Measurements from ENCODE around the gene M1AP. TPM values are rescaled to one million over a fixed set of nuclear protein-coding genes. Genes with fewer than 3 reads are reported as not detected.
A peak's percentile ranks its signal among the peaks of the same experiment; 100 is the strongest.

M1AP gene
- total and polyA plus RNA-seq, 4 experiments from 2014 or later = 0.47 TPM; not detected in 3

DNA sequence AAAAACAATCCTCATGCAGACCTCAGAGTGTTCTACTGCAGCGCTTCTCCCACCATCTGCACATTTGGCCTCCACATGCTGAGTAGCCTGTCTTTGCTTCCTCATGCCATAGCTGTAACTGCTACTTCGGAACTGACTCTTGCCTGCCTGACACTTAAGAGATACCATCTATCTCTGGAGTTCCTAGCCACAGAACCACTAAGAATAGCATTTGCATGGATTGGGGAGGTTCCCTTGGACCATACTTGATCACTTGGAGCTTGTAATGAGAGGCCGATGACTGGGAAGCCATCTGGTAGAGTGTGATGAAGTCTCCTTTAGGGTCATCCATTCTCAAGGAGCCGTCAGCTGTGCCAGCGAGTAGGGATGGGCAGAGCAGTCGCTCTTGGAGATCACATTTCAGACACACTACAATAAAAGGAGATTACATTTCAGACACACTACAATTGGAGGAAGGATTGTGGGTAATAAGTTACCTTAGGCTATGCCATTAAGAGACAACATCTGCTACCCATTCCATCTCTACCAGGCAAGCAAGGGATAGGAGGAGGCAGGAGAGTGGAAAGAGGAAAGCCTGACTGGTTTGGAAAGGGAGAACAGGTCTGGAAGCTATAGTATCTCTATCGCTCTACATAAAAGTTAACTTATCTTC lies 71.8 kb downstream of the M1AP start:
- Histone ChIP-seq H3K4me3 (ENCODE audit: low read length in 2 of 2) (no peak overlapping the region), H3K27me3 (ENCODE audit: insufficient read depth, low read length) (no peaks in the 10 kb centered on the region), H3K9me3 (ENCODE audit: control insufficient read depth in 1 of 2, low read length in 2 of 2) (no peaks in the 10 kb centered on the region), H3K27ac (ENCODE audit: low read depth, low read length) (no peak overlapping the region), H3K4me1 (ENCODE audit: insufficient read depth, low read length) (peaks cover 15% of the 10 kb centered on the region), H3K36me3 (ENCODE audit: insufficient read depth, low read length) (no peaks in the 10 kb centered on the region)
- CTCF ChIA-PET (ENCODE audit: partially characterized antibody) = interaction anchor here (0.9 to 4.0 kb wide), 6 partner anchors 8 to 94 kb away, joined by 3 to 26 read pairs (median 7); partner anchors contain the start of genes CCDC142 and TTC31
- peaks cover 3 to 17% of the 10 kb centered on the region in 2 donors for H3K27me3 Mint-ChIP-seq
- H3K27ac Mint-ChIP-seq = no peak overlapping the region
- peaks cover 13 to 17% (median 14%) of the 10 kb centered on the region in 4 donors for H3K4me1 Mint-ChIP-seq
- intact Hi-C loops (cut with micrococcal nuclease) = no loop called here
- H3K4me3 Mint-ChIP-seq = no peak overlapping the region
- H3K9me3 Mint-ChIP-seq = peaks cover 0 to 4% (median 0%) of the 10 kb centered on the region in 8 donors
- DNase-seq = no peak
- no peaks in the 10 kb centered on the region for H3K36me3 Mint-ChIP-seq
- POLR2A ChIA-PET (ENCODE audit: partially characterized antibody) = no interaction called here

DNA sequence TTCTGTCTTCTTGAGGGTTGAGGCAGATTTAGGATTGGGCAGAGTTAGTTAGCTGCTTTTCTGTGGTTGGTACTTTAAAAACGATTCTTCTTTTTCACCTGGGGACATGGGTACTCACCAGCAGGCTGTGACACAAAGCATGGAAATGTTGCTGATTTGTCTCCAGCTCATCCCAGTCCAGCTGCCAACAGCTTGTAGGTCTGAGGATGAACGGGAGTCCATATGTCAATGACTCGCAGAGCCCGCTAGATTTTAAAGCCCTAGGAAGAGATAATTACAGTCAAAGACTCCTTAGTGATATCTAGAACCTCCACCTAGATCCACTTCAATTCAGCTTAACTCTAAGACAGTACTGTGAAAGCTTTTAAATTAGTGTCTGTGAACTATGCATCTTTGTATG lies 72.8 kb downstream of the M1AP start:
- no peak overlapping the region for H3K27ac Mint-ChIP-seq
- H3K4me1 Mint-ChIP-seq = peaks cover 13 to 17% (median 14%) of the 10 kb centered on the region in 4 donors
- CTCF ChIA-PET (ENCODE audit: partially characterized antibody) = interaction anchor here (2.6 to 2.8 kb wide), 3 partner anchors 9 to 14 kb away, joined by 9 to 19 read pairs (median 17); no protein-coding TSS in a partner anchor
- POLR2A ChIA-PET (ENCODE audit: partially characterized antibody) = interaction anchor here (0.5 to 2.4 kb wide), 4 partner anchors 11 to 45 kb away, joined by 3 to 13 read pairs (median 5); partner anchors contain the start of genes AUP1 and HTRA2
- Histone ChIP-seq H3K4me1 (ENCODE audit: insufficient read depth, low read length) (peaks cover 15% of the 10 kb centered on the region), H3K4me3 (ENCODE audit: low read length in 2 of 2) (no peak overlapping the region), H3K27me3 (ENCODE audit: insufficient read depth, low read length) (no peaks in the 10 kb centered on the region), H3K9me3 (ENCODE audit: control insufficient read depth in 1 of 2, low read length in 2 of 2) (no peaks in the 10 kb centered on the region), H3K27ac (ENCODE audit: low read depth, low read length) (no peak overlapping the region), H3K36me3 (ENCODE audit: insufficient read depth, low read length) (no peaks in the 10 kb centered on the region)
- no peaks in the 10 kb centered on the region for H3K36me3 Mint-ChIP-seq
- no peak overlapping the region for H3K4me3 Mint-ChIP-seq
- peaks cover 0 to 4% (median 0%) of the 10 kb centered on the region in 8 donors for H3K9me3 Mint-ChIP-seq
- peaks cover 3 to 17% of the 10 kb centered on the region in 2 donors for H3K27me3 Mint-ChIP-seq
- DNase-seq = no peak
- intact Hi-C loops (cut with micrococcal nuclease) = no loop called here

DNA sequence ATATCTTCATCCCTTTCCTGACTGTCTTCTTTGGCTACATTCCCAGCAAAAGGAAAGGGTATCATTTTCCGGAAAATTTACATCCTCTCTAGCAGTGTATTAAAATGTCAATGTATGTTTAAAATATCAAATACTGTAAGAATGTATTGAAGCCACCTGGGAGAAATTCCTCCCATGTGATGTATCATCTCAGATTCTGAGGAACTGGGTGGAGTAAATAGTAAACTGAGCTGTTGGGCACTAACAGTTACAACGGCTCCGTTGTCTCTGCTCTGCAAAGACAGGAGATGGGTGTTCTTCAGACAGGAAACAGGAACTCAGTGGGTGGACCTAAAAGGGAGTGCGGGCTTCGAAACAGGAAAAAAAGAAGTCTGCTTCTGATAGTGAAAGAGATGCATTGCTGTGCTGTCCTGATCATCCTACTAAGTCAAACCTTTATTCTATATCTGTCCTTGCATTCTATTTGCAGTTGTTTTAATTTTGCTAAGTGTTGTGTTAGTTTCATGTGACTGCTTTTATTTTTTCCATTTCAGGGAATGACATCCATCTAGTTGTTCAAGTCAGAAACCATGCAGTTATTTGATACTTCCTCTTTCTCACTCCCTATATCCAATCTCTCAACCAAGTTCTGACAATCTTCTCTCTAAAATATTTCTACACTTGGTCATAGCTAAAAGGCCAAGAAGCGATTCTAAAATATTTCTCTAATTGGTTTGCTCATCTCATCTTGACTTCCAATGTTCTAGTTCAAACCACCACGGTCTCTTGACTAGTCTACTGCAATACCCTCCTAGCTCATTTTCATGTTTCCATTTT lies 74.2 kb downstream of the M1AP start:
- H3K36me3 ChIP-seq (ENCODE audit: insufficient read depth, low read length) = no peaks in the 10 kb centered on the region
- ChIA-PET POLR2A (ENCODE audit: partially characterized antibody) (interaction anchor here (0.6 to 2.4 kb wide), 7 partner anchors 12 to 119 kb away, joined by 3 to 13 read pairs (median 5); partner anchors contain the start of genes AUP1, CCDC142, HTRA2 and INO80B), CTCF (ENCODE audit: partially characterized antibody) (interaction anchor here (2.6 to 2.8 kb wide), 3 partner anchors 10 to 15 kb away, joined by 9 to 19 read pairs (median 17); no protein-coding TSS in a partner anchor)
- H3K4me1 Mint-ChIP-seq = peaks cover 13 to 17% (median 14%) of the 10 kb centered on the region in 4 donors
- H3K4me3 Mint-ChIP-seq = peak overlapping the region; percentile 12 to 87 (median 78)
- H3K36me3 Mint-ChIP-seq = no peaks in the 10 kb centered on the region
- H3K9me3 ChIP-seq (ENCODE audit: control insufficient read depth in 1 of 2, low read length in 2 of 2) = no peaks in the 10 kb centered on the region
- H3K27ac ChIP-seq (ENCODE audit: low read depth, low read length) = no peak overlapping the region
- peak overlapping the region in 1 of 2 donors; percentile 42 for H3K4me3 ChIP-seq (ENCODE audit: low read length in 2 of 2)
- H3K27me3 ChIP-seq (ENCODE audit: insufficient read depth, low read length) = no peaks in the 10 kb centered on the region
- peaks cover 0 to 10% of the 10 kb centered on the region in 2 donors for H3K27me3 Mint-ChIP-seq
- intact Hi-C loops (cut with micrococcal nuclease) = no loop called here
- H3K4me1 ChIP-seq (ENCODE audit: insufficient read depth, low read length) = peaks cover 15% of the 10 kb centered on the region
- H3K27ac Mint-ChIP-seq = peak overlapping the region; percentile 58 to 83 (median 80)
- peaks cover 0 to 4% (median 0%) of the 10 kb centered on the region in 8 donors for H3K9me3 Mint-ChIP-seq
- peak in 4 of 5 donors; percentile 25 to 37 (median 30) for DNase-seq

DNA sequence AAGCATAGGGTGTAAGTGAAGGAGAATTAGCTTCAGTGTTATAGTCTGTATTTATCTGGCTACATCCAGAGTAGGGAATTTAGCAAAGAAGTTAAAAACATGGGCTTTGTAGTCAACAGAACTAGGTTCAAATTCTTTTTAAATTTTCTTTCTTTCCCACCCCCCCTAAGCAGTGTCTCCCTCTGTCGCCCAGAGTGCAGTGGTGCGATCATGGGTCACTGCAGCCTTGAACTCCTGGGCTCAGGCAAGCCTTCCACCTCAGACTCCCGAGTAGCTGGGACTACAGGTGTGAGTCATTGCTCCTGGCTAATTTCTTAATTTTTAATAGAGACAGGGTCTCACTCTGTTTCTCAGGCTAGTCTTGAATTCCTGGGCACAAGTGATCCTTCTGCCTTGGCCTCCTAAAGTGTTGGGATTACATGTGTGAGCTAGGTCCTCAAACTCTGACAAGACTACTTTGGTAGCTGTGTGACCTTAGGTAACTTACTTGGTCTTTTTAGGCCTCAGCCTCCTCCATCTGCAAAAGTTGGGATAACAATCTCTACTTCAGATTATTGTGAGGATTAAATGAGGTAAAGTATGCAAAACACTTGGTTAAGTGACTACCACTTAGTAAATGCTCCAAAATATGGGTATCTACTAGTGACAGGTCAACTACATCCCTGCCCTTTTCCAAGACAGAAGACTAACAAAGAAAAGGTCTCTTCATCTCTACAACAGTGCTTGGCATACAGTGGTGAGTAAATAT lies 75.8 kb downstream of the M1AP start:
- Mint-ChIP-seq H3K36me3 (no peaks in the 10 kb centered on the region), H3K27me3 (peaks cover 1 to 12% of the 10 kb centered on the region in 2 donors), H3K4me1 (peaks cover 13 to 17% (median 14%) of the 10 kb centered on the region in 4 donors), H3K9me3 (peaks cover 0 to 4% (median 0%) of the 10 kb centered on the region in 8 donors), H3K27ac (no peak overlapping the region), H3K4me3 (no peak overlapping the region)
- Histone ChIP-seq H3K27me3 (ENCODE audit: insufficient read depth, low read length) (no peaks in the 10 kb centered on the region), H3K4me1 (ENCODE audit: insufficient read depth, low read length) (peaks cover 15% of the 10 kb centered on the region), H3K27ac (ENCODE audit: low read depth, low read length) (no peak overlapping the region), H3K36me3 (ENCODE audit: insufficient read depth, low read length) (no peaks in the 10 kb centered on the region), H3K4me3 (ENCODE audit: low read length in 2 of 2) (no peak overlapping the region), H3K9me3 (ENCODE audit: control insufficient read depth in 1 of 2, low read length in 2 of 2) (no peaks in the 10 kb centered on the region)
- intact Hi-C loops (cut with micrococcal nuclease) = no loop called here
- ChIA-PET POLR2A (ENCODE audit: partially characterized antibody) (interaction anchor here (1.1 kb wide), 1 partner anchor 13 kb away, joined by 3 read pairs; no protein-coding TSS in a partner anchor), CTCF (ENCODE audit: partially characterized antibody) (interaction anchor here (1.6 kb wide), 1 partner anchor 16 kb away, joined by 6 read pairs; no protein-coding TSS in a partner anchor)
- DNase-seq = no peak

DNA sequence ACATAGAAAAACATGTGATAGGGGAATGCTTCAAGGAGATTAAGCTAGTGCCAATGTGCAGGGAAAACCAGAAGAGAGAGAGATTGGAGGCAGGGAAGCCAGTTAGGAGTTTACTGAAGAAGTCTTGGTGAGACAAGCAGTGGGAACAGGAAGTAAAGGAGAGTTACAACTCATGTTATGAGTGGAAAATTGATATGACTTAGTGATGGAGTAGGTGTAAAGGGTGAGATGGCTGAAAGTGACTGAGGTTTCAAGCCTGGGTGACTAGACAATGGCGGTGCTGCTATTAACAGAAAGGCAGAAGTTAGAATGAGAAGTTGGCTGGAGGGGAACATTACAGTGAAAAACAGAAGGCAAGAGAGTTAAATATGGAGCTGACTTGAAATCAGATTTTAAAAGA lies 77.1 kb downstream of the M1AP start:
- peaks cover 15% of the 10 kb centered on the region for H3K4me1 ChIP-seq (ENCODE audit: insufficient read depth, low read length)

DNA sequence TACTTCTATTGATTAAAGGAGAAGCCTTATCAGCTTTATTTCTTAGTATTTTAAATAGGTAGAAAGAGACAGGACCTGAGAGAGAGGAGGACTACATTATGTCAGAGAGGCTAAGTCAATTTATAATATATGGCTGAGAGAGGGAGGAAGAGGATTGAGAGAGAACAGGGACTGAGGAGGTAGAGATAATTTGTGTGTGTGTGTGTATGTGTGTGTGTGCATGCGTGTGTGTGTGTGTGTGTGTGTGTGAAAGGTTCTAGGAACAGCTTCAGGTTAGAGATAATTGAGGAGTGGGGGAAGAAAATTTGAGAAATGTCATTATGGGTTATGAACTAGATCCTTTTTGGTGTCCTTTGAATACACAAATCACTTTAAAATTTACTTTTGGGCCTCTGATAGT lies 78.4 kb downstream of the M1AP start:
- H3K4me3 Mint-ChIP-seq = no peak overlapping the region
- peaks cover 2 to 11% of the 10 kb centered on the region in 2 donors for H3K27me3 Mint-ChIP-seq
- peaks cover 15% of the 10 kb centered on the region for H3K4me1 ChIP-seq (ENCODE audit: insufficient read depth, low read length)
- no peak for DNase-seq
- H3K4me3 ChIP-seq (ENCODE audit: low read length in 2 of 2) = no peak overlapping the region
- no peaks in the 10 kb centered on the region for H3K36me3 Mint-ChIP-seq
- no peaks in the 10 kb centered on the region for H3K27me3 ChIP-seq (ENCODE audit: insufficient read depth, low read length)
- H3K9me3 Mint-ChIP-seq = peaks cover 0 to 4% (median 0%) of the 10 kb centered on the region in 8 donors
- POLR2A ChIA-PET (ENCODE audit: partially characterized antibody) = interaction anchor here (0.8 kb wide), 1 partner anchor 18 kb away, joined by 5 read pairs; no protein-coding TSS in a partner anchor
- CTCF ChIA-PET (ENCODE audit: partially characterized antibody) = no interaction called here
- no peak overlapping the region for H3K27ac Mint-ChIP-seq
- no peaks in the 10 kb centered on the region for H3K36me3 ChIP-seq (ENCODE audit: insufficient read depth, low read length)
- intact Hi-C loops (cut with micrococcal nuclease) = no loop called here
- no peaks in the 10 kb centered on the region for H3K9me3 ChIP-seq (ENCODE audit: control insufficient read depth in 1 of 2, low read length in 2 of 2)
- no peak overlapping the region for H3K27ac ChIP-seq (ENCODE audit: low read depth, low read length)
- H3K4me1 Mint-ChIP-seq = peaks cover 12 to 14% (median 13%) of the 10 kb centered on the region in 4 donors

More for the DNA sequence above, 77.1 kb downstream of the M1AP start:
- peaks cover 13 to 17% (median 14%) of the 10 kb centered on the region in 4 donors for H3K4me1 Mint-ChIP-seq
- H3K27me3 Mint-ChIP-seq = peaks cover 1 to 9% of the 10 kb centered on the region in 2 donors
- no peak overlapping the region for H3K4me3 Mint-ChIP-seq
- Histone ChIP-seq H3K9me3 (ENCODE audit: control insufficient read depth in 1 of 2, low read length in 2 of 2) (no peaks in the 10 kb centered on the region), H3K27ac (ENCODE audit: low read depth, low read length) (no peak overlapping the region), H3K36me3 (ENCODE audit: insufficient read depth, low read length) (no peaks in the 10 kb centered on the region), H3K27me3 (ENCODE audit: insufficient read depth, low read length) (no peaks in the 10 kb centered on the region), H3K4me3 (ENCODE audit: low read length in 2 of 2) (no peak overlapping the region)
- CTCF ChIA-PET (ENCODE audit: partially characterized antibody) = interaction anchor here (0.7 to 1.6 kb wide), 2 partner anchors 18 to 21 kb away, joined by 3 to 6 read pairs; no protein-coding TSS in a partner anchor
- POLR2A ChIA-PET (ENCODE audit: partially characterized antibody) = no interaction called here
- H3K9me3 Mint-ChIP-seq = peaks cover 0 to 4% (median 0%) of the 10 kb centered on the region in 8 donors
- no peaks in the 10 kb centered on the region for H3K36me3 Mint-ChIP-seq
- DNase-seq = no peak
- H3K27ac Mint-ChIP-seq = no peak overlapping the region
- intact Hi-C loops (cut with micrococcal nuclease) = no loop called here
